RWPE1 (cell line): ENCODE data around the gene U2SURP.

Source experiments
- CTCF ChIA-PET: fragments of 350-600 bp; sonication (Branson Sonifier 250); formaldehyde crosslinking; extraction: SDS; loops from one replicate; lab custom pipeline; 2021; lab: Yijun Ruan, JAX
- POLR2A ChIA-PET: fragments of 400-600 bp; formaldehyde crosslinking; extraction: SDS; loops from one replicate; lab custom pipeline; 2020; ENCODE audit warnings: antibody characterized with exemption; ENCODE audit not compliant: low non-redundant PET; lab: Yijun Ruan, JAX
- DNase-seq: peaks from one replicate; pipeline ENCODE4 v3.0.0; 2012; ENCODE audit warnings: low spot score
- H3K27ac ChIP-seq: fragments of 450-650 bp; 2 replicates; pipeline ENCODE4 v1.5.1; 2017
- TF ChIP-seq, protein P1 (sequence below): fragments of 450-650 bp; conservative IDR thresholded peaks from 2 replicates; pipeline ENCODE4 v1.5.1; 2017; ENCODE audit warnings: low read depth, mild to moderate bottlenecking

U2SURP gene

DNA sequence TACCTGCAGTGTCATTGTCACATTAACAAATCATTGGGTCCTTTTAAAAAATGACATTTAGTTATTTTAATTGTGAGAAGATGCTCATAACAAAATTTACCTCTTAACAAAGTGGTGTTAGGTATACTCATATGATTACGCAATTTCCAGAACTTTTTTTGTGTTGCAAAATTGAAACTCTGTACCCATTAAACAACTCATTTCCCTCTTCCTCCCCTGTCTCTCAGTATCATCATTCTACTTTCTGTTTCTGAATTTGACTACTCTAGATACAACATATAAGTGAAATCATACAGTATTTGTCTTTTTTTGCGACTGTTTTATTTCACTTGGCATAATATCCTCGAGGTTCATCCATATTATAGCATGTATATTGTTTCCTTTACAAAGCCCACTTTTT is 59.5 kb downstream of the U2SURP start:
- CTCF ChIA-PET = no interaction called here
- no peak overlapping the region for H3K27ac ChIP-seq
- TF ChIP-seq, protein P1, sequence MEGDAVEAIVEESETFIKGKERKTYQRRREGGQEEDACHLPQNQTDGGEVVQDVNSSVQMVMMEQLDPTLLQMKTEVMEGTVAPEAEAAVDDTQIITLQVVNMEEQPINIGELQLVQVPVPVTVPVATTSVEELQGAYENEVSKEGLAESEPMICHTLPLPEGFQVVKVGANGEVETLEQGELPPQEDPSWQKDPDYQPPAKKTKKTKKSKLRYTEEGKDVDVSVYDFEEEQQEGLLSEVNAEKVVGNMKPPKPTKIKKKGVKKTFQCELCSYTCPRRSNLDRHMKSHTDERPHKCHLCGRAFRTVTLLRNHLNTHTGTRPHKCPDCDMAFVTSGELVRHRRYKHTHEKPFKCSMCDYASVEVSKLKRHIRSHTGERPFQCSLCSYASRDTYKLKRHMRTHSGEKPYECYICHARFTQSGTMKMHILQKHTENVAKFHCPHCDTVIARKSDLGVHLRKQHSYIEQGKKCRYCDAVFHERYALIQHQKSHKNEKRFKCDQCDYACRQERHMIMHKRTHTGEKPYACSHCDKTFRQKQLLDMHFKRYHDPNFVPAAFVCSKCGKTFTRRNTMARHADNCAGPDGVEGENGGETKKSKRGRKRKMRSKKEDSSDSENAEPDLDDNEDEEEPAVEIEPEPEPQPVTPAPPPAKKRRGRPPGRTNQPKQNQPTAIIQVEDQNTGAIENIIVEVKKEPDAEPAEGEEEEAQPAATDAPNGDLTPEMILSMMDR = no peak
- no peak for DNase-seq
- POLR2A ChIA-PET = no interaction called here

DNA sequence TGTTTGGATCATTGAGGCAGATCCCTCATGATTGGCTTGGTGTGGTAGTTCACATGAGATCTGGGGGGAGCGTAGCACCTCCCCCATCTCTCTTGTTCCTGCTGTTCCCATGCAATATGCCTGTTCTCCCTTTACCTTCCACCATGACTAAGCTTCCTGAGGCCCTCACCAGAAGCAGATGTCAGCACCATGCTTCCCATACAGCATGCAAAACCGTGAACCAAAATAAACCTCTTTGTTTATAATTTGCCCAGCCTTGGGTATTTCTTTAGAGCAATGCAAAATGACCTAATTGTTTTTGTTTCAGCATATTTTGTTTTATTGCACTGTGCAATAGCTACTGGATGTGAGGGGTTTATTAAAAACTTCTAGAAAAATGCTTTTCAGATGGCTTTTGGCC is 61.6 kb downstream of the U2SURP start:
- TF ChIP-seq, protein P1 = no peak
- no peak for DNase-seq
- CTCF ChIA-PET = interaction anchor here (0.6 kb wide), 1 partner anchor 9 kb away, joined by 3 read pairs; no protein-coding TSS in a partner anchor
- H3K27ac ChIP-seq = no peak overlapping the region
- POLR2A ChIA-PET = no interaction called here

DNA sequence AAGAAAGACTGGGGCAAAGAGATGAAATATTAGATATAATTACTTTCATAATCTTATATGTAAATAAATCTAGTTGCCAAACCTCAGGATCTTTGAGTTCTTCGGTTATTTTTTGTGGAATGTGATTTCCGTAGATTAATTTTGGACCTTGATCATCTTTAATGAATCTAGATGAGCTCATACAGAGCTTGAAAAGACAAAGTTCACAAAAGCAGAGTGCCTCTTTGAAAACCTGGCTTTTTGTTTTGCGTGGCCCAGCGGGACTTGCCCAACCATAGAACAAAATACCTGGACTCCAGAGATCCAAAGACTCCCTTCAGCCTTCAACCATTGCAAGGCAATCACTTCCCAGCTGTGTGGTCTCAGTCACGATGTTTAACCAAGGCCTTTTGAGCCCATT is 63.4 kb downstream of the U2SURP start:
- no peak for DNase-seq
- H3K27ac ChIP-seq = no peak overlapping the region
- POLR2A ChIA-PET = no interaction called here
- TF ChIP-seq, protein P1 = no peak
- CTCF ChIA-PET = no interaction called here

DNA sequence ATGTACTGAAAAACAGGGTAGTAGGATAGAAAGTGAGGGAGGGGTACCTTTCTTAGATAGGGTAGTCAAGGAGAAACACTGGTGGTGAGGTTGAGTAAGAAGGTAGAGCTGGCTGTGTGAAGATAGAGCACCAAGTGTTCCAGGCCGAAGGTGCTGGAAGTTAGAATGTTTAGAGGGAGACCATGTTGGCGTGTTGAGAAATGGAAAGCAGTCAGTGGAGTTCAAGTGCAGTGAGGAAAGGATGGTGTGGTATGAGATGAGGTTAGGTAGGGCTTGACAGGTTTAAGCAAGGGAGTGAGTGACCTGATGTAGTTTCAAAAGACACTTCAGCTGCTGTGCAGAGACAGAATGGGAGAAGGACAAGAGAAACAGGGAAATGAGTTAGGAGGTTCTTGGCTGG is 64.0 kb downstream of the U2SURP start:
- no peak for DNase-seq
- no peak overlapping the region for H3K27ac ChIP-seq
- TF ChIP-seq, protein P1 = no peak
- POLR2A ChIA-PET = no interaction called here
- CTCF ChIA-PET = interaction anchor here (0.6 kb wide), 1 partner anchor 592 kb away, joined by 3 read pairs; no protein-coding TSS in a partner anchor

DNA sequence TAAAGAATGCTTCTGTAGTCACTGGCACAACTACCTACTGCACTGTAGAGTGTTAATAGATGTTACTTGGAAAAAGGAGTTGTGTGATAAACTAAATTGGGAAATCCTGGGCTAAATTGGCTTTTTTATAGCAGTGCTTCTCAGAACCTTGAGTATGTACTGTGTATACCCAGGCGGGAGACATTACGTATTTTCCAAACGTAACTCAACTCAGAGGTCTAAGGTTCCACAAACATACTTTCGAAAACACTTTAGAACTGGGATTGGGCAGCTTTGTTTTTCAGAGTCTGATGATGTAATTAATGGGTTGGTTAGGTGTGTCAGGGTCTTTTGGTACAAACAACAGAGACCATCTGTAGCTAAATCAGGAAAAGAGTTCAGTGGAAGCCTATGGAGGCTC is 64.7 kb downstream of the U2SURP start:
- ChIA-PET POLR2A (no interaction called here), CTCF (no interaction called here)
- TF ChIP-seq, protein P1 = no peak
- DNase-seq = no peak
- H3K27ac ChIP-seq = no peak overlapping the region

DNA sequence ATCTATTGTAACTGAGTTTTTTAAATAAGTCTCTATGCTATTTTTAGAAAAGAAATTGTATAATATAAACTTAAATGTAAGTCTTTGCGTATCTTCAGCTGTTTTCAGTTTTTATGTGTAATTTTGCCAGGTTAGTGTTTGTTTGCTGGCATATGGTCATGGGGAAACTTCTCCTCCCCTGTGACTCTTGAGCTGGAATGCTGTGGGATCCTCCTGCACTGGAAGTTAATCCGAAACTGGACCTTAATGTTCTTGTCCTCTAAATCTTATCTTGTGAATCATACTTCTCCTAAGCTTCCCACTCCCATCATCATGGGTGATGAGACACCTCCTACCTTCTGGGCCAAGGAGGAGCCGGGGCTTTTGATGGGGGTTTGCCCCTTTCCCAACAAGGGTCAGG is 65.8 kb downstream of the U2SURP start:
- ChIA-PET CTCF (no interaction called here), POLR2A (no interaction called here)
- no peak for DNase-seq
- TF ChIP-seq, protein P1 = no peak
- no peak overlapping the region for H3K27ac ChIP-seq

DNA sequence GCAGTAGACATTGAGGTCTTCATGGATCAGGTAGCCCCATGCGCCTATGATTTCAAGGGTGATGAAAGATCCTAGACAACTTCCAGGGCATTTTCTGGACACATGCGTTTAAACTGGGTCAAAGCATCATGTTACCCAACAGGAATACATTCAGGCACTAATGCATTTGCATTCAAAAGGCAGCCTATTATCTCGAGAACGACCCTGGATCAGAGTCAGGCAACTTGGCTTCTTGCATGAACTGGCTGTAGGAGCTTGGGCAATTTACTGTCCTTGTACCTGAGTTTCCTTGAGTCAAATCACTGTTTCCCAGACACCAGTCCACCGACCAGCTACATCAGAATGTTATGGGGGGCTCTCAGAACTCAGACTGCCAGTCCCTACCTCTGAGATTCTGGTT is 66.7 kb downstream of the U2SURP start:
- ChIA-PET POLR2A (no interaction called here), CTCF (interaction anchor here (0.6 kb wide), 1 partner anchor 606 kb away, joined by 5 read pairs; no protein-coding TSS in a partner anchor)
- no peak overlapping the region for H3K27ac ChIP-seq
- TF ChIP-seq, protein P1 = no peak
- DNase-seq = no peak
